SH-SY5Y (cell line): Measurements from ENCODE around the gene ASCL5.

Source experiments
- GATA2 ChIP-seq: IDR thresholded peaks from 2 replicates; pipeline ENCODE4 v1.6.1; 2011; ENCODE audit warnings: mild to moderate bottlenecking, low read depth, low read length
- GATA3 ChIP-seq: IDR thresholded peaks from 2 replicates; pipeline ENCODE4 v1.6.1; 2011; ENCODE audit warnings: low read depth, mild to moderate bottlenecking, low read length, moderate library complexity

DNA sequence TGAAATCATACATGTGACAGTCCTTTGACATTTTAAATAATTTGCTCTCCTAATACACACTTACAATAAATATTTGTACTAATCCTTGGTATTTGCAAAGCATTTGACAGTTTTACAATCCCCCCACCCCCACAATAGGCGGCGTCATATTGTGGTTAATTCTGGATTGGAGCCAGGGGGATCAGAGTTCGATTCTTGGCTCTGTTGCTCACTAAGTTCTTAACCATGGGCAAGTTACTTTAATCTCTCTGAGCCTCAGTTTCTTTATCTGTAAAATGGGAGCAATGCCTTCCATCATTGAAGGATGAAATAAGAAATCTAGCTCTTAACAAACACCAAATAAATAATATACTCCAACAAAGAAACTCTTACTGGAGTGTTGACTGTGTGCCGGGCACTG, 38.6 kb downstream of the ASCL5 start:
- TF ChIP-seq GATA2: no peak
- no peak for TF ChIP-seq GATA3
